Transverse colon (tissue), 3 donors: Measurements from ENCODE around the gene ABCG1.

Experiments
- POLR2A ChIP-seq: fragments of 450-650 bp; IDR thresholded peaks from one replicate; pipeline ENCODE4 v1.6.1; 2016; ENCODE audit warnings: antibody characterized with exemption, mild to moderate bottlenecking, moderate library complexity
- TF ChIP-seq, protein P1 (sequence below), 5 experiments: fragments of 200-600 bp in 3 of 5; fragments of 450-650 bp in 2 of 5; sonication (generic) in 3 of 5; IDR thresholded peaks; 1 replicate in 2 of 5; 2 replicates in 3 of 5; pipeline ENCODE4 v1.5.1; 2016 to 2017; ENCODE audit warnings: antibody characterized with exemption in 5 of 5, inconsistent platforms in 3 of 5, mild to moderate bottlenecking in 2 of 5, moderate library complexity in 1 of 5

DNA sequence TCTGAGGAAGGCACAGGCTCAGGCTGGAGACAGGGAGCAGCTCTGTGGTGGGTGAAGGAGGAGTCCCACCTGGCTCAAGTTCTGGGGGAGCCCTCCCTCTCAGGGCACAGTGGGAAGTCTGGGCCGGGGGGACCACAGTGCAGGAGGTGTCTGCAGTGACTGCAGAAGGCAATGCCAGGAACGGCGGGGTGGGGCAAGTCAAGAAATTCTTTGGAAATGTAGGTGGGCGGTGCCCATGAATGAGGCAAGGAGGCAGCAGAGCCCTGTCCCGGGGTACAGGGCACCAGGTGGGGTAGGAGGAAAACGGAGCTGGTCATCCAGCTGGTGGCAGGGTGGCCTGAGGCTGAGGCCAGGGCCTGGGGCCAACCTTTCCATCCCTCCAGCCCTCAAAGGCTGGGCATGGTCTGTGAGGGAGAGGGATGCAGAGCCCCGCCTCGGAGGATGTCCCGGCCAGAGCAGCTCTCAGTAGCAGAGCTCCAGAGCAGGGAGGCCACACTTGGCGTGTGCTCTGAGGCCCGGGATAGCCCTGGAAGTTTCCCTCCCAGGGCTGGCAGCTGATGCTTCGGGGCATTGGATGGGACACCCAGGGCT, 91.6 kb downstream of the ABCG1 start:
- TF ChIP-seq, protein P1, sequence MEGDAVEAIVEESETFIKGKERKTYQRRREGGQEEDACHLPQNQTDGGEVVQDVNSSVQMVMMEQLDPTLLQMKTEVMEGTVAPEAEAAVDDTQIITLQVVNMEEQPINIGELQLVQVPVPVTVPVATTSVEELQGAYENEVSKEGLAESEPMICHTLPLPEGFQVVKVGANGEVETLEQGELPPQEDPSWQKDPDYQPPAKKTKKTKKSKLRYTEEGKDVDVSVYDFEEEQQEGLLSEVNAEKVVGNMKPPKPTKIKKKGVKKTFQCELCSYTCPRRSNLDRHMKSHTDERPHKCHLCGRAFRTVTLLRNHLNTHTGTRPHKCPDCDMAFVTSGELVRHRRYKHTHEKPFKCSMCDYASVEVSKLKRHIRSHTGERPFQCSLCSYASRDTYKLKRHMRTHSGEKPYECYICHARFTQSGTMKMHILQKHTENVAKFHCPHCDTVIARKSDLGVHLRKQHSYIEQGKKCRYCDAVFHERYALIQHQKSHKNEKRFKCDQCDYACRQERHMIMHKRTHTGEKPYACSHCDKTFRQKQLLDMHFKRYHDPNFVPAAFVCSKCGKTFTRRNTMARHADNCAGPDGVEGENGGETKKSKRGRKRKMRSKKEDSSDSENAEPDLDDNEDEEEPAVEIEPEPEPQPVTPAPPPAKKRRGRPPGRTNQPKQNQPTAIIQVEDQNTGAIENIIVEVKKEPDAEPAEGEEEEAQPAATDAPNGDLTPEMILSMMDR (IDR thresholded peaks at IDR 0.05): no peak
- no peak for TF ChIP-seq POLR2A
